Coronary artery (tissue), 2 donors: ENCODE data around the gene PTPRD.

ENCODE experiments used
- DNase-seq: peaks from one replicate; pipeline ENCODE4 v3.0.0-alpha.2; 2017; ENCODE audit warnings: low spot score
- H3K27ac ChIP-seq, 2 donors: fragments of 200-600 bp; sonication (generic); one replicate each; pipeline ENCODE4 v1.5.1; 2016 to 2019
- H3K4me3 ChIP-seq: fragments of 200-600 bp; sonication (generic); 2 replicates; pipeline ENCODE4 v1.5.1; 2016; ENCODE audit warnings: mild to moderate bottlenecking, moderate library complexity
- CTCF ChIP-seq: fragments of 200-600 bp; sonication (generic); IDR thresholded peaks from one replicate; pipeline ENCODE4 v1.5.1; 2019; ENCODE audit warnings: antibody characterized with exemption

Gene PTPRD

GRCh38 chr9:8569823-8570222 lies 2043.0 kb downstream of the PTPRD start:
- Histone ChIP-seq H3K4me3 (no peak overlapping the region), H3K27ac (no peak overlapping the region)
- no peak for TF ChIP-seq CTCF
- DNase-seq: no peak

- TF ChIP-seq CTCF: no peak
These were observed 2044.7 kb downstream of the PTPRD start for GRCh38 chr9:8567963-8568579.

GRCh38 chr9:8564960-8565359 lies 2047.8 kb downstream of the PTPRD start:
- no peak for DNase-seq
- Histone ChIP-seq H3K4me3 (no peak overlapping the region), H3K27ac (no peak overlapping the region)
- TF ChIP-seq CTCF: no peak

More at GRCh38 chr9:8567963-8568579, 2044.7 kb downstream of the PTPRD start:
- H3K27ac ChIP-seq: no peak overlapping the region
- no peak for DNase-seq
- no peak overlapping the region for H3K4me3 ChIP-seq

- Histone ChIP-seq H3K27ac (no peak overlapping the region), H3K4me3 (no peak overlapping the region)
- DNase-seq: no peak
- no peak for TF ChIP-seq CTCF
These were observed 2052.0 kb downstream of the PTPRD start for GRCh38 chr9:8560560-8561525.

GRCh38 chr9:8558176-8558575 lies 2054.6 kb downstream of the PTPRD start:
- no peak for TF ChIP-seq CTCF
- Histone ChIP-seq H3K27ac (no peak overlapping the region), H3K4me3 (no peak overlapping the region)
- no peak for DNase-seq

GRCh38 chr9:8555762-8556500 lies 2056.9 kb downstream of the PTPRD start:
- Histone ChIP-seq H3K4me3 (no peak overlapping the region), H3K27ac (no peak overlapping the region)
- TF ChIP-seq CTCF: no peak
- no peak for DNase-seq
